Hepatocyte (in vitro differentiated cells): ENCODE measurements around the gene BRDT. TPM values are rescaled to one million over a fixed set of nuclear protein-coding genes. Genes with fewer than 3 reads are reported as not detected.
"Not testable (repeated sequence)": the region's sequence is repeated elsewhere in the genome, so short reads cannot be mapped to it uniquely, and the experiment has no call there.

ENCODE experiments used
- DNase-seq: peaks from one replicate; pipeline ENCODE4 v3.0.0-alpha.2; 2016; ENCODE audit warnings: low spot score
- H2AFZ ChIP-seq: fragments of 200-600 bp; sonication (generic); 2 replicates; pipeline ENCODE4 v1.6.0; 2016; ENCODE audit warnings: antibody characterized with exemption, mild to moderate bottlenecking
- H3K27ac ChIP-seq: fragments of 200-600 bp; sonication (generic); 2 replicates; pipeline ENCODE4 v1.5.1; 2016; ENCODE audit warnings: mild to moderate bottlenecking
- H3K27me3 ChIP-seq: fragments of 200-600 bp; sonication (generic); 2 replicates; pipeline ENCODE4 v1.6.1; 2016
- H3K36me3 ChIP-seq: fragments of 200-600 bp; sonication (generic); replicated peaks from 2 replicates; pipeline ENCODE4 v1.5.1; 2016; ENCODE audit warnings: low read depth; ENCODE audit not compliant: insufficient read depth
- H3K4me1 ChIP-seq: fragments of 200-600 bp; sonication (generic); 2 replicates; pipeline ENCODE4 v1.5.1; 2016; ENCODE audit warnings: mild to moderate bottlenecking, moderate library complexity; ENCODE audit not compliant: insufficient read depth
- H3K4me2 ChIP-seq: fragments of 200-600 bp; sonication (generic); 2 replicates; pipeline ENCODE4 v1.6.0; 2016
- H3K4me3 ChIP-seq: fragments of 200-600 bp; sonication (generic); 2 replicates; pipeline ENCODE4 v1.5.1; 2016; ENCODE audit warnings: mild to moderate bottlenecking
- H3K79me2 ChIP-seq: fragments of 200-600 bp; sonication (generic); 2 replicates; pipeline ENCODE4 v1.6.0; 2017; ENCODE audit warnings: mild to moderate bottlenecking
- H3K9me2 ChIP-seq: fragments of 200-600 bp; sonication (generic); replicated peaks from 2 replicates; pipeline ENCODE4 v1.6.0; 2017; ENCODE audit warnings: mild to moderate bottlenecking; ENCODE audit not compliant: insufficient read depth
- H3K9me3 ChIP-seq: fragments of 200-600 bp; sonication (generic); 2 replicates; pipeline ENCODE4 v1.5.1; 2016; ENCODE audit warnings: low read depth, mild to moderate bottlenecking
- H4K20me1 ChIP-seq: fragments of 200-600 bp; sonication (generic); 2 replicates; pipeline ENCODE4 v1.6.0; 2016; ENCODE audit warnings: mild to moderate bottlenecking; ENCODE audit not compliant: insufficient read depth, poor library complexity, severe bottlenecking
- CTCF ChIP-seq: fragments of 200-600 bp; sonication (generic); IDR thresholded peaks from 2 replicates; pipeline ENCODE4 v1.5.1; 2016; ENCODE audit warnings: antibody characterized with exemption, mild to moderate bottlenecking; ENCODE audit not compliant: poor library complexity
- EZH2 ChIP-seq: fragments of 200-600 bp; sonication (generic); IDR thresholded peaks from 2 replicates; pipeline ENCODE4 v1.6.1; 2016; ENCODE audit warnings: antibody characterized with exemption, mild to moderate bottlenecking, borderline replicate concordance
- EZH2phosphoT487 ChIP-seq: fragments of 200-600 bp; sonication (generic); IDR thresholded peaks from one replicate; pipeline ENCODE4 v1.6.1; 2018; ENCODE audit warnings: antibody characterized with exemption, mild to moderate bottlenecking, low read depth, moderate library complexity; ENCODE audit not compliant: unreplicated experiment, severe bottlenecking
- WGBS: methylation state at CpG from one replicate; pipeline ENCODE4 v1.1.6; 2016; ENCODE audit warnings: low lambda C conversion rate; ENCODE audit errors: missing lambda C conversion rate; 5-methylcytosine and 5-hydroxymethylcytosine counted together
- polyA plus RNA-seq: library from polyadenylated mRNA; unstranded; fragments of >200 nt; fragmentation: Nextera tagmentation; extraction: Ambion mirVana; gene quantifications from 2 replicates; pipeline ENCODE4 v1.2.1, GENCODE V29; 2016
- total RNA-seq: library from RNA; depleted of rRNA; stranded (reverse); fragments of >200 nt; gene quantifications from 2 replicates; pipeline ENCODE4 v1.2.3, GENCODE V29; 2014

The BRDT gene
- total and polyA plus RNA-seq, 2 experiments from 2014 or later, result not detected

GRCh38 chr1:92016720-92017316 lies 67.6 kb downstream of the BRDT start:
- Histone ChIP-seq H3K4me2 (no peak overlapping the region), H3K27me3 (no peaks in the 10 kb centered on the region), H3K79me2 (no peaks in the 10 kb centered on the region), H3K4me3 (no peak overlapping the region), H3K36me3 (no peaks in the 10 kb centered on the region), H4K20me1 (no peaks in the 10 kb centered on the region), H3K9me2 (no peaks in the 10 kb centered on the region), H2AFZ (no peak overlapping the region), H3K4me1 (no peaks in the 10 kb centered on the region), H3K27ac (no peak overlapping the region), H3K9me3 (no peaks in the 10 kb centered on the region)
- DNase-seq, result no peak
- WGBS, result 80% methylated on average over 5 of the region's 5 CpGs
- TF ChIP-seq EZH2 (no peak), CTCF (no peak), EZH2phosphoT487 (no peak)

GRCh38 chr1:92017656-92018055 lies 68.5 kb downstream of the BRDT start:
- no peaks in the 10 kb centered on the region for H3K36me3 ChIP-seq
- DNase-seq, result no peak
- H3K4me3 ChIP-seq, result no peak overlapping the region
- no peak overlapping the region for H3K27ac ChIP-seq
- TF ChIP-seq EZH2phosphoT487 (no peak), CTCF (no peak), EZH2 (no peak)
- H3K9me3 ChIP-seq, result no peaks in the 10 kb centered on the region
- H3K4me2 ChIP-seq, result no peak overlapping the region
- no peaks in the 10 kb centered on the region for H3K79me2 ChIP-seq
- 89% methylated on average over 2 of the region's 2 CpGs for WGBS
- H3K4me1 ChIP-seq, result no peaks in the 10 kb centered on the region
- no peaks in the 10 kb centered on the region for H3K27me3 ChIP-seq
- H3K9me2 ChIP-seq, result no peaks in the 10 kb centered on the region
- no peak overlapping the region for H2AFZ ChIP-seq
- H4K20me1 ChIP-seq, result no peaks in the 10 kb centered on the region

GRCh38 chr1:92026042-92026441 lies 76.8 kb downstream of the BRDT start:
- H3K79me2 ChIP-seq, H3K4me3 ChIP-seq, H3K27me3 ChIP-seq, H3K9me2 ChIP-seq, H2AFZ ChIP-seq, H3K4me1 ChIP-seq, H3K36me3 ChIP-seq, H3K4me2 ChIP-seq, H4K20me1 ChIP-seq, DNase-seq, H3K9me3 ChIP-seq, H3K27ac ChIP-seq: not testable (repeated sequence)
- WGBS, result 99% methylated on average over 14 of the region's 29 CpGs

GRCh38 chr1:92026806-92027205 lies 77.6 kb downstream of the BRDT start:
- H3K4me3 ChIP-seq, result no peak overlapping the region
- H3K27me3 ChIP-seq, result no peaks in the 10 kb centered on the region
- H3K4me2 ChIP-seq, result no peak overlapping the region
- no peaks in the 10 kb centered on the region for H3K9me3 ChIP-seq
- no peak overlapping the region for H3K27ac ChIP-seq
- no peaks in the 10 kb centered on the region for H3K9me2 ChIP-seq
- no peak for DNase-seq
- H3K36me3 ChIP-seq, result no peaks in the 10 kb centered on the region
- no peak overlapping the region for H2AFZ ChIP-seq
- H3K4me1 ChIP-seq, result peaks cover 4% of the 10 kb centered on the region
- no peaks in the 10 kb centered on the region for H4K20me1 ChIP-seq
- no peaks in the 10 kb centered on the region for H3K79me2 ChIP-seq
- 98% methylated on average over 8 of the region's 9 CpGs for WGBS
- TF ChIP-seq EZH2phosphoT487 (no peak), EZH2 (no peak)
